ENCODE data around the gene U2AF2. TPM values are rescaled to one million over a fixed set of nuclear protein-coding genes. Genes with fewer than 3 reads are reported as not detected.
A peak's percentile ranks its signal among the peaks of the same experiment; 100 is the strongest.

U2AF2 gene
- total RNA-seq = 100 to 1,000 TPM in 2 of 4 donors, 10 to 100 TPM in 2; 85.0 to 112 (median 99.7) TPM

DNA sequence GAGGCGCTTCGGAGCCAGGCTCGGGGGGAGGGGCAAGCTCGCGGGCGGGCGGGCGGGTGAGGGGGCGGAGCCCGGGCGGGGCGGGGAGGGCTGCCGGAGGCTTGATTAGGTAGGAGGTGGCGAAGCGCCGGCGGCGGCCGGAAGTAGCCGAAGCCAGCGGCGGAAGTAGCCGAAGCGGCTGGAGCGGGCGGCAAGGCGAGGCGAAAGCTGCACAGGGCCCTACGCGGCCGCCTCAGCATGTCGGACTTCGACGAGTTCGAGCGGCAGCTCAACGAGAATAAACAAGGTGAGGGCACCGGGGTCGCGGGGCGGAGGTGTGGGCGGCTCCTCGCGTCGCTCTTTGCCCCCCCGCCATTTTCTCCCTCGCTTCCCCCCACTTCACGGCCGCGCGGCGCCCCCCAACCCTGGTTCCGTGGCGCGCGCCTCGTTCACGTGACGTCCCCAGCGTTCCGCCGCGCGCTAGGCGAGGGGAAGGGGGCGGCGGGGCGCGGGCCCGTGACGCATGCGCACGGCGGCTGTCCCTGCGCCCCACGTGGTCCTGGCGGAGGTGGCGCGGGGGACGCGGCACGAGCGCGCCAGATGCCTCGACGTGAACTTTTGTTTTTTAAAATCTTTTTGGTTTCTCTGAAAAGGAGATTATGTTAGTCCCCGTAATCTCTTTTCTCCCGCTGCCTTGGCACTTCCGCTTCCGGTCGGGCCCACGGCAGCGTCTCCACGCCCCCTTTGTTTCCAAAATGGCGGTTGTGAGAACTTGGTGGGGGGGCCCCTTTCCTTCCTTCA lies at the start of gene U2AF2:
TSS of gene U2AF2 (plus strand) at position 168 of the 780 bp plus-strand sequence. CDS start at position 238, 70 bp downstream.
- TF ChIP-seq, protein P1, sequence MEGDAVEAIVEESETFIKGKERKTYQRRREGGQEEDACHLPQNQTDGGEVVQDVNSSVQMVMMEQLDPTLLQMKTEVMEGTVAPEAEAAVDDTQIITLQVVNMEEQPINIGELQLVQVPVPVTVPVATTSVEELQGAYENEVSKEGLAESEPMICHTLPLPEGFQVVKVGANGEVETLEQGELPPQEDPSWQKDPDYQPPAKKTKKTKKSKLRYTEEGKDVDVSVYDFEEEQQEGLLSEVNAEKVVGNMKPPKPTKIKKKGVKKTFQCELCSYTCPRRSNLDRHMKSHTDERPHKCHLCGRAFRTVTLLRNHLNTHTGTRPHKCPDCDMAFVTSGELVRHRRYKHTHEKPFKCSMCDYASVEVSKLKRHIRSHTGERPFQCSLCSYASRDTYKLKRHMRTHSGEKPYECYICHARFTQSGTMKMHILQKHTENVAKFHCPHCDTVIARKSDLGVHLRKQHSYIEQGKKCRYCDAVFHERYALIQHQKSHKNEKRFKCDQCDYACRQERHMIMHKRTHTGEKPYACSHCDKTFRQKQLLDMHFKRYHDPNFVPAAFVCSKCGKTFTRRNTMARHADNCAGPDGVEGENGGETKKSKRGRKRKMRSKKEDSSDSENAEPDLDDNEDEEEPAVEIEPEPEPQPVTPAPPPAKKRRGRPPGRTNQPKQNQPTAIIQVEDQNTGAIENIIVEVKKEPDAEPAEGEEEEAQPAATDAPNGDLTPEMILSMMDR (IDR thresholded peaks at IDR 0.05) = peak in 1 of 6 experiments; percentile 7
- TF ChIP-seq POLR2A (IDR thresholded peaks at IDR 0.05) = peak in 2 of 4 donors; percentile 67 to 76
- Histone ChIP-seq H3K36me3 (peaks cover 0 to 44% (median 6%) of the 10 kb centered on the region in 3 donors), H3K4me1 (peaks cover 39 to 64% (median 41%) of the 10 kb centered on the region in 3 donors), H3K9me3 (no peaks in the 10 kb centered on the region), H3K27me3 (no peaks in the 10 kb centered on the region), H3K27ac (peak within 1 kb of the TSS; percentile 97 to 100 (median 99)), H3K4me3 (peak within 1 kb of the TSS; percentile 76 to 95 (median 86))
- peak; percentile 65 for DNase-seq
- intact Hi-C loops (cut with DNase I) = no loop called here
- WGBS, 2 donors = 0 to 1% methylated on average over 19 to 27 of the region's 95 CpGs

DNA sequence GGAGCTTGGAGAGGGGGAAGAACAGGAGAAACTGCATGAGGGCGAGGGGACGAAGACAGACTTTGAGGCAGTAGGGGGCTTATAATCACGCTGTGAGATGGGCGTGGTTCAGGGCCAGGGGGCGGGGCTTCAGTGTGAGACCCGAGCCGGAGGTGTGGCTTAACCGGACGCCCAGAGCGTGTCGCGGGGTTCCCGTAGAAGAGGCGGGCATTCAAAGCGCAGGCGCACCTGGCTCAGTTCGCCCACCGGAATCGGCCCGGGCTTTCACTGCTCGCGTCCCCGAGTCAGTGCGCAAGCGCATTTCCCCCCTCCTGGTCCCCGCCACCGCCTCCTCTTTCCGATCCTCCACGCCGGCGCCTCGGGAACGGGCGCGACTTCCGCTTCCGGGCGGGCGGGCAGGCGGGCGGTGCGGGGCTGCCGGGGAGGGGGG lies 49.6 kb upstream of the U2AF2 start:
- Histone ChIP-seq H3K4me3 (peak overlapping the region; percentile 77 to 86 (median 82)), H3K9me3 (no peaks in the 10 kb centered on the region), H3K27ac (peak overlapping the region; percentile 96 to 97 (median 97)), H3K4me1 (peaks cover 32 to 73% (median 37%) of the 10 kb centered on the region in 3 donors), H3K36me3 (peaks cover 0 to 36% (median 11%) of the 10 kb centered on the region in 3 donors), H3K27me3 (no peaks in the 10 kb centered on the region)
- intact Hi-C loops (cut with DNase I) = no loop called here
- TF ChIP-seq, protein P1 (IDR thresholded peaks at IDR 0.05) = no peak
- peak in 2 of 4 donors; percentile 5 to 15 for TF ChIP-seq POLR2A (IDR thresholded peaks at IDR 0.05)
- WGBS, 2 donors = 1 to 3% methylated on average over 11 to 24 of the region's 43 CpGs
- peak; percentile 81 for DNase-seq

DNA sequence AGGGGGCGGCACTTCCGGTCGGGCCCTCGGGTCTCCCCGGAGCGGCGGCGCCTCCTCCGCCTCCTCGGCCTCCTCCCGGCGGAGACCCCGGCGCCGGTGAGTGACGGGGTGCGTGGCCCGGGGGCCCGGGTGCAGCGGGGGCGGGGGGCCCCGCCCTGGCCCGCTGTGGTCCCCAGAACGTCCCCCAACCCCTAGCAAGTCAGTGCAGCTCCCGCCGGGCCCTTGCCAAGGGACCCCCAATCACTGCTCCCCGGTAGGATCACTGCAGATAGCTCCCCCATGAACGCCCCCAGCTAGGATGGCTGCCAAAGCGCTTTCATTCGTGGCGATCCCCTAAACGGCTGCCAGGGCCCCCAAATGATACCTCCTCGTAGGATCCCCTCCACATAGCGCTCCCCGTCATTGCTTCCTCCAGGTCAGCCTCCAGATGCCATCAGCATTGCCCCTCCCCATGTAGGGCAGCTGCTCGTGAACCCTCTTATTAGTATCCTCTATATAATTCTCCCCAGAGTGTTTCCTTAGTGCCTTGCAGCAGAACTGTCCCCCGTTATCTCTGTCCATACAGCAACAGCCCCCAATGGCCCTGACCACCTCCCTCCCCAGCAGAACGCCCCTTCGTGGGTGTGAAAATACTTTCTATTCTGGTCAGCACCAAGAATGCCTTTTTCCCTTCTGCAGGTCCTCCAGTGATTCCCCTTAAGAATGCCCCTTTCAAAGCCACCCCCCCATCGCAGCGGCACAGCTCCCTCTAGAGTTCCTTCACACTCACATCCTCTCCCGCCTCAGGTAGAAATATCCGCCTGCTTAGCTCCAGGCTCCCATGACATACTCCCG lies 49.0 kb upstream of the U2AF2 start, which contains the start of gene ZNF865:
TSS of gene ZNF865 (plus strand) at position 11 of the 834 bp plus-strand sequence. CDS start 7,972 bp downstream, outside the sequence.
- WGBS, 2 donors = 1% methylated on average over 16 to 20 of the region's 44 CpGs
- H3K27me3 ChIP-seq = no peaks in the 10 kb centered on the region
- no peak for DNase-seq
- intact Hi-C loops (cut with DNase I) = no loop called here
- H3K9me3 ChIP-seq = no peaks in the 10 kb centered on the region
- peak within 1 kb of the TSS; percentile 96 to 97 (median 97) for H3K27ac ChIP-seq
- H3K4me1 ChIP-seq = peaks cover 27 to 69% (median 34%) of the 10 kb centered on the region in 3 donors
- TF ChIP-seq POLR2A (IDR thresholded peaks at IDR 0.05) = no peak
- TF ChIP-seq, protein P1 (IDR thresholded peaks at IDR 0.05) = peak; percentile 58 to 76 (median 64)
- H3K36me3 ChIP-seq = peaks cover 0 to 42% (median 11%) of the 10 kb centered on the region in 3 donors
- H3K4me3 ChIP-seq = peak within 1 kb of the TSS; percentile 77 to 86 (median 82)

DNA sequence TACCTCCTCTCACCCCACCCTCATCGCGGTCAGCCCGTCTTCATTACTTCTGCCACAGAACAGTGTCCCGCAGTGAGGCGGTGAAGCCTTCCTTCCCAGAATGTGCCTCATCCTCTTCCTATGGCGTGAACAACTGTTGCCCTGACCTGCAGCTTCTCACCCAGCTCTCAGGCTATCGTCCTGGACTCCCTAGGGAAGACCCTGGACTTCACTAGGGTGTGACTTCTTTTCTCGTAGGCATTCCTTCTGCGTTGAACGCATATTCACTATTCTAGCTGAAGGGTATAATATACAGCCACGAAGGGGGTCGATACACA lies 48.4 kb upstream of the U2AF2 start:
- intact Hi-C loops (cut with DNase I) = no loop called here
- Histone ChIP-seq H3K36me3 (peaks cover 0 to 43% (median 11%) of the 10 kb centered on the region in 3 donors), H3K4me1 (peaks cover 22 to 69% (median 29%) of the 10 kb centered on the region in 3 donors), H3K27ac (peak overlapping the region; percentile 96 to 97 (median 97)), H3K4me3 (peak overlapping the region; percentile 77 to 86 (median 82)), H3K27me3 (no peaks in the 10 kb centered on the region), H3K9me3 (no peaks in the 10 kb centered on the region)
- TF ChIP-seq POLR2A (IDR thresholded peaks at IDR 0.05) = no peak
- TF ChIP-seq, protein P1 (IDR thresholded peaks at IDR 0.05) = peak in 1 of 6 experiments; percentile 2
- 18 to 25% methylated on average over 11 to 12 of the region's 12 CpGs for WGBS, 2 donors
- no peak for DNase-seq

Measured in esophagus squamous epithelium (tissue), 5 donors.